GM12878 (cell line): ENCODE measurements around the gene PCSK6.

Experiments used
- CREB1 ChIP-seq: IDR thresholded peaks from 2 replicates; pipeline ENCODE4 v1.6.1; 2012; ENCODE audit warnings: low read depth, mild to moderate bottlenecking, inconsistent platforms
- CTCF ChIP-seq, 3 experiments: IDR thresholded peaks in 2 of 3; conservative IDR thresholded peaks in 1 of 3; 2 replicates each; pipeline ENCODE4 v1.5.1; 2011; ENCODE audit warnings: low read depth in 3 of 3, low read length in 3 of 3, mild to moderate bottlenecking in 3 of 3, control low read depth in 2 of 3, moderate library complexity in 2 of 3, inconsistent platforms in 1 of 3, mixed read lengths in 1 of 3; ENCODE audit not compliant: control insufficient read depth in 2 of 3, insufficient read depth in 1 of 3; ENCODE audit errors: extremely low read depth in 1 of 3
- HCFC1 ChIP-seq: fragments of 150-350 bp; IDR thresholded peaks from 2 replicates; pipeline ENCODE4 v1.6.1; 2014; ENCODE audit warnings: low read length
- POLR2AphosphoS5 ChIP-seq: IDR thresholded peaks from 2 replicates; pipeline ENCODE4 v1.6.1; 2011; ENCODE audit warnings: mild to moderate bottlenecking, low read length, inconsistent platforms
- SUPT20H ChIP-seq: IDR thresholded peaks from 2 replicates; pipeline ENCODE4 v1.6.1; 2011; ENCODE audit warnings: low read depth, mild to moderate bottlenecking, low read length, moderate library complexity, borderline replicate concordance; ENCODE audit not compliant: control insufficient read depth
- ZNF207 ChIP-seq: fragments of 450-650 bp; IDR thresholded peaks from 2 replicates; pipeline ENCODE4 v1.6.1; 2014; ENCODE audit warnings: antibody characterized with exemption, mild to moderate bottlenecking, borderline replicate concordance
- TF ChIP-seq, protein P1 (sequence below): fragments of 450-650 bp; formaldehyde crosslinking; IDR thresholded peaks from 2 replicates; pipeline ENCODE4 v1.4.0; 2022; ENCODE audit warnings: mild to moderate bottlenecking, moderate library complexity

DNA sequence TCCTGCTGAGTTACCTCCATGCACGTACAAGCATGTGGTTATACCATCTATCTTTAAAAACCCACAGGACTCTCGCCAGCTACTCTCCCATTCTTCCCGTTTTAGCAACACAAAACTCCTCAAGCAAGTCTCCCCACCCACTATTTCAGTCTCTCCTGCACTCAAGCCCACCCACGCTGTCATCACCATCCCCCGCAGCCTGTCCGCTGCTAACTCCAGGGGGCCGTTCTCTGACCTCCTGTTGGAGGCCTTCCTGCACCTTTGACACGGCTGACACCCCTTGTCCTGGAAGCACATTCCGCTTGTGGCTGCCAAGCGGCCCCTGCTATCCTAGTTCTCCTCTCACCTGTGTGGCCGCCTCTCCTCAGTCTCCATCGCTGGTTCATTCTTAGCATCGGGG is 7.5 kb upstream of the PCSK6 start:
- TF ChIP-seq ZNF207 (no peak), CTCF (IDR thresholded peaks at IDR 0.05 in 2 of 3, conservative IDR thresholded peaks at IDR 0.05 in 1 of 3; ENCODE audit: control insufficient read depth in 2 of 3, extremely low read depth in 1 of 3, insufficient read depth in 1 of 3, low read depth in 3 of 3, low read length in 3 of 3) (no peak), CREB1 (no peak), POLR2AphosphoS5 (no peak), SUPT20H (no peak), HCFC1 (no peak)
- TF ChIP-seq, protein P1, sequence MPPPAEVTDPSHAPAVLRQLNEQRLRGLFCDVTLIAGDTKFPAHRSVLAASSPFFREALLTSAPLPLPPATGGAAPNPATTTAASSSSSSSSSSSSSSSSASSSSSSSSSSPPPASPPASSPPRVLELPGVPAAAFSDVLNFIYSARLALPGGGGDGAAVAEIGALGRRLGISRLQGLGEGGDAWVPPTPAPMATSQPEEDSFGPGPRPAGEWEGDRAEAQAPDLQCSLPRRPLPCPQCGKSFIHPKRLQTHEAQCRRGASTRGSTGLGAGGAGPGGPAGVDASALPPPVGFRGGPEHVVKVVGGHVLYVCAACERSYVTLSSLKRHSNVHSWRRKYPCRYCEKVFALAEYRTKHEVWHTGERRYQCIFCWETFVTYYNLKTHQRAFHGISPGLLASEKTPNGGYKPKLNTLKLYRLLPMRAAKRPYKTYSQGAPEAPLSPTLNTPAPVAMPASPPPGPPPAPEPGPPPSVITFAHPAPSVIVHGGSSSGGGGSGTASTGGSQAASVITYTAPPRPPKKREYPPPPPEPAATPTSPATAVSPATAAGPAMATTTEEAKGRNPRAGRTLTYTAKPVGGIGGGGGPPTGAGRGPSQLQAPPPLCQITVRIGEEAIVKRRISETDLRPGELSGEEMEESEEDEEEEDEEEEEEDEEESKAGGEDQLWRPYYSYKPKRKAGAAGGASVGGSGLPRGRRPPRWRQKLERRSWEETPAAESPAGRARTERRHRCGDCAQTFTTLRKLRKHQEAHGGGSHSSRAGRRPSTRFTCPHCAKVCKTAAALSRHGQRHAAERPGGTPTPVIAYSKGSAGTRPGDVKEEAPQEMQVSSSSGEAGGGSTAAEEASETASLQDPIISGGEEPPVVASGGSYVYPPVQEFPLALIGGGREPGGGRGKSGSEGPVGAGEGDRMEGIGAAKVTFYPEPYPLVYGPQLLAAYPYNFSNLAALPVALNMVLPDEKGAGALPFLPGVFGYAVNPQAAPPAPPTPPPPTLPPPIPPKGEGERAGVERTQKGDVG (CRISPR knock-in tag), result no peak
